SK-N-SH (cell line): ENCODE measurements around the gene NME9. TPM values are rescaled to one million over a fixed set of nuclear protein-coding genes. Genes with fewer than 3 reads are reported as not detected.

Experiments
- CTCF ChIA-PET: fragments of 300-600, 350-600 bp; formaldehyde crosslinking; extraction: SDS; loops from one replicate; lab custom pipeline; 2021; lab: Yijun Ruan, JAX
- POLR2A ChIA-PET: fragments of 350-600 bp; sonication (Branson Sonifier 250); formaldehyde crosslinking; extraction: SDS; loops from one replicate; lab custom pipeline; 2020; ENCODE audit warnings: antibody characterized with exemption, inconsistent platforms; lab: Yijun Ruan, JAX
- DNase-seq: peaks from one replicate; pipeline ENCODE4 v3.0.0; 2012
- H2AFZ ChIP-seq: fragments of 200-600 bp; sonication (generic); 2 replicates; pipeline ENCODE4 v1.8.1; 2016; ENCODE audit warnings: antibody characterized with exemption, mild to moderate bottlenecking, low read depth
- H3F3A ChIP-seq: fragments of 200-600 bp; sonication (generic); replicated peaks from 2 replicates; pipeline ENCODE3; 2016; ENCODE audit warnings: antibody characterized with exemption, mild to moderate bottlenecking; ENCODE audit not compliant: insufficient read depth
- H3K27ac ChIP-seq, 2 experiments: fragments of 200-500 bp in 1 of 2; fragments of 200-600 bp in 1 of 2; sonication (Bioruptor generic) in 1 of 2; sonication (generic), shearing (Covaris generic) in 1 of 2; 2 replicates each; pipeline versions ENCODE4 v1.5.1 to v1.6.1; 2014 to 2016; ENCODE audit warnings: low read depth in 2 of 2, inconsistent platforms in 1 of 2, low read length in 1 of 2, mild to moderate bottlenecking in 1 of 2, mixed read lengths in 1 of 2
- H3K27me3 ChIP-seq: fragments of 200-600 bp; sonication (generic), shearing (Covaris generic); 2 replicates; pipeline ENCODE4 v1.6.1; 2016; ENCODE audit warnings: mixed run types; ENCODE audit not compliant: insufficient read depth
- H3K36me3 ChIP-seq, 2 experiments: fragments of 200-500 bp in 1 of 2; fragments of 200-600 bp in 1 of 2; sonication (Bioruptor generic) in 1 of 2; sonication (generic) in 1 of 2; replicated peaks in 1 of 2; 2 replicates each; pipeline versions ENCODE3 to v1.5.1; 2014 to 2016; ENCODE audit warnings: low read length in 1 of 2, mild to moderate bottlenecking in 1 of 2; ENCODE audit not compliant: insufficient read depth in 2 of 2, control insufficient read depth in 1 of 2
- H3K4me1 ChIP-seq, 2 experiments: fragments of 200-500 bp in 1 of 2; fragments of 200-600 bp in 1 of 2; sonication (Bioruptor generic) in 1 of 2; sonication (generic), shearing (Covaris generic) in 1 of 2; 2 replicates each; pipeline versions ENCODE4 v1.5.1 to v1.6.1; 2014 to 2016; ENCODE audit warnings: low read depth in 1 of 2, low read length in 1 of 2, mixed run types in 1 of 2; ENCODE audit not compliant: insufficient read depth in 2 of 2, control insufficient read depth in 1 of 2
- H3K4me2 ChIP-seq: fragments of 200-600 bp; sonication (generic), shearing (Covaris generic); 2 replicates; pipeline ENCODE4 v1.6.1; 2017; ENCODE audit warnings: mixed run types
- H3K4me3 ChIP-seq, 2 experiments: fragments of 200-500 bp in 1 of 2; fragments of 200-600 bp in 1 of 2; sonication (Bioruptor generic) in 1 of 2; sonication (generic), shearing (Covaris generic) in 1 of 2; 2 replicates each; pipeline versions ENCODE4 v1.5.1 to v1.8.1; 2014 to 2016; ENCODE audit warnings: low read depth in 2 of 2, inconsistent platforms in 1 of 2, low read length in 1 of 2, mild to moderate bottlenecking in 1 of 2, mixed read lengths in 1 of 2, moderate library complexity in 1 of 2
- H3K79me2 ChIP-seq: fragments of 200-600 bp; sonication (generic); 2 replicates; pipeline ENCODE4 v1.8.1; 2017; ENCODE audit warnings: mild to moderate bottlenecking; ENCODE audit not compliant: insufficient read depth
- H3K9ac ChIP-seq: fragments of 200-600 bp; sonication (generic); 2 replicates; pipeline ENCODE4 v1.6.1; 2017; ENCODE audit warnings: mixed run types
- H3K9me2 ChIP-seq: fragments of 200-600 bp; sonication (generic); 2 replicates; pipeline ENCODE4 v1.6.1; 2017; ENCODE audit warnings: mixed run types
- H3K9me3 ChIP-seq: fragments of 200-600 bp; sonication (generic); 2 replicates; pipeline ENCODE4 v1.6.1; 2017; ENCODE audit warnings: mixed run types, mild to moderate bottlenecking, moderate library complexity
- H4K20me1 ChIP-seq: fragments of 200-600 bp; sonication (generic); 2 replicates; pipeline ENCODE4 v1.6.1; 2017; ENCODE audit warnings: mild to moderate bottlenecking, mixed run types; ENCODE audit not compliant: insufficient read depth
- CHD2 ChIP-seq: fragments of 150-350 bp; IDR thresholded peaks from 2 replicates; pipeline ENCODE4 v1.6.1; 2018; ENCODE audit warnings: low read length; ENCODE audit not compliant: partially characterized antibody
- ELF1 ChIP-seq: IDR thresholded peaks from 2 replicates; pipeline ENCODE4 v1.4.0; 2012
- FOSL2 ChIP-seq: IDR thresholded peaks from 2 replicates; pipeline ENCODE4 v1.4.0; 2012; ENCODE audit warnings: low read depth, mild to moderate bottlenecking, moderate library complexity, borderline replicate concordance
- FOXM1 ChIP-seq: IDR thresholded peaks from 2 replicates; pipeline ENCODE4 v1.4.0; 2012; ENCODE audit warnings: low read depth, mild to moderate bottlenecking
- GABPA ChIP-seq: IDR thresholded peaks from 2 replicates; pipeline ENCODE4 v1.4.0; 2012; ENCODE audit warnings: low read depth, mild to moderate bottlenecking
- IRF3 ChIP-seq: fragments of 150-350 bp; IDR thresholded peaks from 2 replicates; pipeline ENCODE4 v1.6.1; 2016; ENCODE audit warnings: mild to moderate bottlenecking, low read depth, low read length
- MXI1 ChIP-seq: IDR thresholded peaks from 2 replicates; pipeline ENCODE4 v1.6.1; 2012; ENCODE audit warnings: mild to moderate bottlenecking, low read depth, low read length, improper control_type of control experiment
- NFIC ChIP-seq: IDR thresholded peaks from 2 replicates; pipeline ENCODE4 v1.4.0; 2012; ENCODE audit warnings: borderline replicate concordance
- POLR2AphosphoS5 ChIP-seq: IDR thresholded peaks from 2 replicates; pipeline ENCODE4 v1.6.1; 2012; ENCODE audit warnings: low read depth, low read length
- RAD21 ChIP-seq: IDR thresholded peaks from 2 replicates; pipeline ENCODE4 v1.6.1; 2012; ENCODE audit warnings: mild to moderate bottlenecking, low read length
- RCOR1 ChIP-seq: fragments of 150-350 bp; IDR thresholded peaks from 2 replicates; pipeline ENCODE4 v1.6.1; 2017; ENCODE audit warnings: antibody characterized with exemption, low read length
- REST ChIP-seq: IDR thresholded peaks from 2 replicates; pipeline ENCODE4 v1.6.1; 2012; ENCODE audit warnings: mild to moderate bottlenecking, low read depth, low read length, moderate library complexity
- SMC3 ChIP-seq: IDR thresholded peaks from 2 replicates; pipeline ENCODE4 v1.6.1; 2012; ENCODE audit warnings: low read depth, low read length, improper control_type of control experiment
- TAF1 ChIP-seq: IDR thresholded peaks from 2 replicates; pipeline ENCODE4 v1.6.1; 2012; ENCODE audit warnings: low read depth, mild to moderate bottlenecking, low read length, moderate library complexity, borderline replicate concordance
- TCF12 ChIP-seq: IDR thresholded peaks from 2 replicates; pipeline ENCODE4 v1.4.0; 2012
- TEAD4 ChIP-seq: IDR thresholded peaks from 2 replicates; pipeline ENCODE4 v1.4.0; 2012; ENCODE audit warnings: mild to moderate bottlenecking, borderline replicate concordance; ENCODE audit not compliant: insufficient read depth
- ZBTB33 ChIP-seq: IDR thresholded peaks from 2 replicates; pipeline ENCODE4 v1.4.0; 2012; ENCODE audit warnings: low read depth, borderline replicate concordance
- polyA plus RNA-seq, 3 experiments: library from polyadenylated mRNA; depleted of rRNA; stranded (reverse); fragments of >200 nt; gene quantifications; 2 replicates each; pipeline ENCODE4 v1.2.3, GENCODE V29; 2012

The NME9 gene
- polyA plus RNA-seq, 1 of the 3 experiments (the other 2 are of a cell fraction) = 0.43 TPM

GRCh38 chr3:138325990-138326389 is 3.7 kb downstream of the NME9 start:
- no peaks in the 10 kb centered on the region for H3K79me2 ChIP-seq
- H3K27me3 ChIP-seq = no peaks in the 10 kb centered on the region
- no peak overlapping the region for H3K27ac ChIP-seq
- CTCF ChIA-PET = no interaction called here
- no peaks in the 10 kb centered on the region for H3K9me2 ChIP-seq
- no peaks in the 10 kb centered on the region for H3K9me3 ChIP-seq
- POLR2A ChIA-PET = no interaction called here
- no peak overlapping the region for H3K4me2 ChIP-seq
- peaks cover 3 to 5% of the 10 kb centered on the region in 2 experiments; a peak in 2 of 4 replicates for H3K4me1 ChIP-seq
- no peak for TF ChIP-seq POLR2AphosphoS5
- TF ChIP-seq FOSL2 = no peak
- no peak for TF ChIP-seq GABPA
- TF ChIP-seq IRF3 = no peak
- no peak for TF ChIP-seq RCOR1
- TF ChIP-seq NFIC = no peak
- no peak for TF ChIP-seq ZBTB33
- TF ChIP-seq ELF1 = no peak
- TF ChIP-seq REST = no peak
- no peak for TF ChIP-seq RAD21
- no peak for TF ChIP-seq CHD2
- no peak for TF ChIP-seq TCF12
- no peak for TF ChIP-seq FOXM1
- TF ChIP-seq SMC3 = no peak
- TF ChIP-seq MXI1 = no peak
- no peak for TF ChIP-seq TAF1
- TF ChIP-seq TEAD4 = no peak
- DNase-seq = no peak
- no peak overlapping the region for H3K9ac ChIP-seq
- H2AFZ ChIP-seq = no peak overlapping the region
- no peak overlapping the region for H3K4me3 ChIP-seq
- peaks cover 7% of the 10 kb centered on the region for H3F3A ChIP-seq
- H4K20me1 ChIP-seq = no peaks in the 10 kb centered on the region
- H3K36me3 ChIP-seq = no peaks in the 10 kb centered on the region
